ENCODE results near the gene UBE2E3.

Gene UBE2E3

DNA sequence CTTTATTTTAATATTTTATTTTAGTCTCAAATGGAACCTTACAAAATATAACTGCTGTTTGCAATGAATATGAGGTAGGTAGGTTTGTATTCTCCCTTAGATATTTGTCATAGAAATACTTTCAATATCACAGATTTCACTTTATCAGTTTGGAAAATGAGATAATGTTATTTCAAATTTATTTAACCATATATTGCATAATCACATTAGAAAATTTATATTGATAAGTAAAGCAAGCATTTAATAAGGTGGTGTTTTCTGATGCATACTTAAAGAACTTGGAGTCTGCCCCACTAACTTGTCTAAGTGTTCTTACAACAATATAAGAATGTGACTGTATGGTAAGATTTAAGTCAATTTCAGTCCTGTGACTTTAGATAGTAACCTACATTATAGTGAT is 85.1 kb downstream of the UBE2E3 start:
- TF ChIP-seq, protein P1, sequence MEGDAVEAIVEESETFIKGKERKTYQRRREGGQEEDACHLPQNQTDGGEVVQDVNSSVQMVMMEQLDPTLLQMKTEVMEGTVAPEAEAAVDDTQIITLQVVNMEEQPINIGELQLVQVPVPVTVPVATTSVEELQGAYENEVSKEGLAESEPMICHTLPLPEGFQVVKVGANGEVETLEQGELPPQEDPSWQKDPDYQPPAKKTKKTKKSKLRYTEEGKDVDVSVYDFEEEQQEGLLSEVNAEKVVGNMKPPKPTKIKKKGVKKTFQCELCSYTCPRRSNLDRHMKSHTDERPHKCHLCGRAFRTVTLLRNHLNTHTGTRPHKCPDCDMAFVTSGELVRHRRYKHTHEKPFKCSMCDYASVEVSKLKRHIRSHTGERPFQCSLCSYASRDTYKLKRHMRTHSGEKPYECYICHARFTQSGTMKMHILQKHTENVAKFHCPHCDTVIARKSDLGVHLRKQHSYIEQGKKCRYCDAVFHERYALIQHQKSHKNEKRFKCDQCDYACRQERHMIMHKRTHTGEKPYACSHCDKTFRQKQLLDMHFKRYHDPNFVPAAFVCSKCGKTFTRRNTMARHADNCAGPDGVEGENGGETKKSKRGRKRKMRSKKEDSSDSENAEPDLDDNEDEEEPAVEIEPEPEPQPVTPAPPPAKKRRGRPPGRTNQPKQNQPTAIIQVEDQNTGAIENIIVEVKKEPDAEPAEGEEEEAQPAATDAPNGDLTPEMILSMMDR (IDR thresholded peaks at IDR 0.05; ENCODE audit: extremely low read depth, insufficient read depth, missing control alignments): no peak
- no peak for DNase-seq (ENCODE audit: low spot score)
- in situ Hi-C loops (cut with MboI; ENCODE audit: low pct_unique_long_range_greater_than_20kb, low sequenced_read_pairs, unreplicated experiment): loop anchor here (25.0 kb wide), 1 partner anchor 1022 kb away; no protein-coding TSS in a partner anchor

DNA sequence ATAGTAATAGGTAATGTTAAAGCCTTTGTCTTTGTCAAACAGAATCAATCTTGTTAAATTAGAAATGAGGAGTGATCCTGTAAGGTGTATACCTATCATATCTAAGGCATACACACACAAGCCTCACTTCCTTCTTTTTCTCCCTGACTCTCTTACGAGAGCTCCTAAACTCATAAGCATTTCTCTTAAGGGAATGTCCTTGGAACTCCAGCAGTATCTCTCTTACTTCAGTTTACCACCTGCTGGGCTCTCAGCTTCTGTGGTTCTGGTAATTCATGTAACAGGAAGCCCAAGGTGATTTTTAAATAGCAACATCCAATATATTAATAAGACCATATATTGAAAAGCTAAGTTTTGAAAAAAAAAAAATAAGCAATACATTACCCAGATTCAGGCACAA is 85.9 kb downstream of the UBE2E3 start:
- TF ChIP-seq, protein P1 (IDR thresholded peaks at IDR 0.05; ENCODE audit: extremely low read depth, insufficient read depth, missing control alignments): no peak
- in situ Hi-C loops (cut with MboI; ENCODE audit: low pct_unique_long_range_greater_than_20kb, low sequenced_read_pairs, unreplicated experiment): loop anchor here (25.0 kb wide), 1 partner anchor 1021 kb away; no protein-coding TSS in a partner anchor
- no peak for DNase-seq (ENCODE audit: low spot score)

DNA sequence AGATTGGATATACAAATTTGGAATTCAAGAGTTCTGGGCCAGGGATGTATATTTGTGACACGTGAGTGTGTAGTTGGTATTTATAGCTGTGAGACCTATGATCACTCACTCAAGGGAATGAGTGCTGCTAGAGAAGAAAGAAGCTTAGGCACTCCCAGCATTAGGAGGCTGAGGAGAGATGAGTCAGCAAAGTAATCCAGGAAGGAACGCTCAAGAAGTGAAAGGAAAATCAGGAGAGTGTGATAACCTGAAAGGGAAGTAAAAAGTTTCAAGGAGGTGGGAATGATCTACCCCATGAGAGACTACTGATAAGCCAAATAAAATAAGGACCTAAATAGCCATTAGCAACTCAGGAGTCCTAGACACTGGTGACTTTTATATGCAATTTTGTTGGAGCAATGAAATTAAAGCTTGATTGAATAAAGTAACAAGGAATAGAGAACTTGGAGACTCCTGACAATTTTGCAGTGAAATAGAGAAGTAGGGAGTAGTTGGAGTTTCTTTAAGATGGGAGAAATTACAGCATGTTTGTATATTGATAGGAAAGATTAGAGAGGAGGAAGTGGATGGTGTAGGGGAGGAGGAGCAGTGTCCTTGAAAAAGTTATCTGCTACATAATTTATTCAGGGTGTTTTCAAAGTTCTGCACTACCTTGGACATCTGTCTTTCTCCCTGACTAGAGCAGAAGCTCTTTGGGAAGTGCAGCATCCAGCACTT is 89.9 kb downstream of the UBE2E3 start:
- in situ Hi-C loops (cut with MboI; ENCODE audit: low pct_unique_long_range_greater_than_20kb, low sequenced_read_pairs, unreplicated experiment): loop anchor here (10.0 to 25.0 kb wide), 2 partner anchors 645 to 1017 kb away; no protein-coding TSS in a partner anchor
- DNase-seq (ENCODE audit: low spot score): no peak
- TF ChIP-seq, protein P1 (IDR thresholded peaks at IDR 0.05; ENCODE audit: extremely low read depth, insufficient read depth, missing control alignments): no peak

DNA sequence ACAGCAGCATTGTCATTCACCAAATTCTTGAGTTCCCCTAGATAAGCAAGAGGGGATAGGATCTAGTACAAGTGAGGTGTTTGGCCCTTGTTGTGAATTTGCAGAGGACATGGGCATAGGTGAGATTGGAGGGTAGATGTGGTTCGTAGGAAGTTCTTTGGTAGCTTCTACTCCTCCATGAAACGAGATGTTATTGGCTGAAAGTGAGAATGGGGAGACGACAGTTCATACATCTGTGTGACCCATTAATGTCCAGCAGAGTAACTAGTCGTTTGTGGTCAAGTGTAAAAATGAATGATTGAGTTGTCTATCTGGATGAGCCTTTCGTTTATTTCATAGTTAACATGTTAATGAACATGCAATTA is 90.4 kb downstream of the UBE2E3 start:
- TF ChIP-seq, protein P1 (IDR thresholded peaks at IDR 0.05; ENCODE audit: extremely low read depth, insufficient read depth, missing control alignments): no peak
- DNase-seq (ENCODE audit: low spot score): no peak
- in situ Hi-C loops (cut with MboI; ENCODE audit: low pct_unique_long_range_greater_than_20kb, low sequenced_read_pairs, unreplicated experiment): loop anchor here (10.0 to 25.0 kb wide), 2 partner anchors 644 to 1016 kb away; no protein-coding TSS in a partner anchor

DNA sequence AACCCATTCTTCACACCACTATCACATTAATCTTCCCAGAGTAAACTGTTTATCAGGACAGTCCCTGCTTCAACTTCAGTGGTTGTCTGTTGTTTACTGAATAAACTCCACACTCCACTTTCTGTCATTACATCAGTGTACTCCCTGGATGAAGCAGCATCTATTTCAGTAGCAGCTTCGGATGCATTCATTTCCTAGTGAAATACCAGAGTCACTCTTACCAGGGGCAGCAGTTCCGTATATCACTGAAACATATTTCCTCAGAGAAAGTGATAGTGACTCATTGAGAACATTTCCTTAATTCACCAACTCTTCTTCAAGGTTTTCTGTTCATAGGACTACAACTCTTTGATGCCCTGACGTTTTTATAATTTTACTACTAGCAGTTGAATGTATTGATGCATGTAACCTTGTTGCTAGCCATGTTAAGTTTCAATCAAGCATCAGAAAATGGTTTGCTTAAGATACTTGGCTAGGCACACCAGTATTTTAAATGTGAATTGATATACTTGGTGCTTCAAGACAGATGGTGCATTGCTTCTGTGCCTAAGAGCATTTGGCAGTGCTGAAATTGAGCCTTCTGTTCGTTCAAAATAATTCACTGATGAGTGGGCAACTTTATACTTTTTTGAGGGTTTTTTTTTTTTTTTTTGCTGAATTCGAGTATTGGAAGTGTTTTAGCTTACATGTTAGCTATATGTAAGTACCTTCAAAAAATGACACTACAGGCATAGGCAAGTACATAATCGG is 92.3 kb downstream of the UBE2E3 start:
- DNase-seq (ENCODE audit: low spot score): no peak
- in situ Hi-C loops (cut with MboI; ENCODE audit: low pct_unique_long_range_greater_than_20kb, low sequenced_read_pairs, unreplicated experiment): loop anchor here (10.0 to 25.0 kb wide), 2 partner anchors 642 to 1015 kb away; no protein-coding TSS in a partner anchor
- TF ChIP-seq, protein P1 (IDR thresholded peaks at IDR 0.05; ENCODE audit: extremely low read depth, insufficient read depth, missing control alignments): no peak

DNA sequence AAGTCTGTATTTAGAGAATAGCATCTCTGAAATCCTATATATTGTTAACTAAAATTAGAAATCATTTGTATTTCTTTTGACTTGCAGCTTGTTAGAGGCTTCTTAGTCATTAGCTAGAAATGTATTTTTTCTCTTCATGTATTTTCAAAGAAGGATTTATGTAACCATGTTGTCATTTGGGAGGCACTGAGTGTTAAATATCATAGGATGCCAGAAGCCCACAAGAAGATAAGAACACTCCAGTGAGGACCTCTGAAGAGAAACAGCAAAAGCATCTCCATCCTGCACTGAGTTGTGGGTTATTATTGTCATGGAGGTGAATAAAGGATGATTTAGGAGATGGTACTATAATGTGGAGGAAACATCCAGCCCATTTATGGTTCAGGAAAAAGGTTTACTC is 93.5 kb downstream of the UBE2E3 start:
- TF ChIP-seq, protein P1 (IDR thresholded peaks at IDR 0.05; ENCODE audit: extremely low read depth, insufficient read depth, missing control alignments): no peak
- no peak for DNase-seq (ENCODE audit: low spot score)
- in situ Hi-C loops (cut with MboI; ENCODE audit: low pct_unique_long_range_greater_than_20kb, low sequenced_read_pairs, unreplicated experiment): loop anchor here (10.0 to 25.0 kb wide), 2 partner anchors 641 to 1013 kb away; no protein-coding TSS in a partner anchor

All from GM13977 (cell line).